Kidney epithelial cell (primary cell): ENCODE results near the gene CRYBG1. TPM values are rescaled to one million over a fixed set of nuclear protein-coding genes. Genes with fewer than 3 reads are reported as not detected.

Source experiments
- DNase-seq: peaks from one replicate; pipeline ENCODE4 v3.0.0-alpha.2; 2010; ENCODE audit warnings: low read depth
- H3K27me3 ChIP-seq: 2 replicates; pipeline ENCODE4 v1.6.0; 2011; ENCODE audit warnings: low read length; ENCODE audit not compliant: control insufficient read depth, insufficient read depth
- H3K36me3 ChIP-seq: 2 replicates; pipeline ENCODE4 v1.5.1; 2011; ENCODE audit warnings: low read length; ENCODE audit not compliant: control insufficient read depth, insufficient read depth
- H3K4me3 ChIP-seq: 2 replicates; pipeline ENCODE4 v1.5.1; 2011; ENCODE audit warnings: low read depth, mild to moderate bottlenecking, control low read depth, low read length
- CTCF ChIP-seq: IDR thresholded peaks from 2 replicates; pipeline ENCODE4 v1.5.1; 2011; ENCODE audit warnings: mild to moderate bottlenecking, moderate library complexity, low read length, control low read depth, inconsistent platforms; ENCODE audit not compliant: insufficient read depth, poor library complexity, severe bottlenecking
- total RNA-seq: library from RNA; depleted of rRNA; stranded (reverse); fragments of >200 nt; gene quantifications from 2 replicates; pipeline ENCODE4 v1.2.3, GENCODE V29; 2015

Gene CRYBG1
- total RNA-seq, 1 donor from 2014 or later = 4.4 TPM

- no peaks in the 10 kb centered on the region for H3K36me3 ChIP-seq
- TF ChIP-seq CTCF = no peak
- DNase-seq = no peak
- H3K4me3 ChIP-seq = no peak overlapping the region
- no peaks in the 10 kb centered on the region for H3K27me3 ChIP-seq
Observed at GRCh38 chr6:106537662-106538061, 177.1 kb downstream of the CRYBG1 start.

DNA sequence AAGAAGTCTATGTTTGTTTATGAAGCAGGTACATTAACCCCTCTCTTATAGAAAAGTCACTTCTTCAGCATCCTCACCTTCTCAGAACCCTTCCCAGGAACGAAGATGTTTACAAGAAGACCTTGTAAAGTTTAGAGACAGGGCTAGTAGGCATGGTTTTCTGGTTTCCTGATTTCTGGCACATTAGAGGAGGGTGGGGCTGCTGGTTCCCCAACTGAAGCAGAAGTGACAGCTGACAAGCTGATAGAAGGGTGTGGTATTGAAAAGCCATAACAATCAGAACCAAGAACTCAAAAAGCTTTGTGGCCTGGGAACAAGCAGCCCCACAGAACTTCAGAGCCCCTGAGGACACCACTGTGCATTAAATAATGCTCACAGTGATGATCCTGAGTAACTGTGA, 177.6 kb downstream of the CRYBG1 start:
- TF ChIP-seq CTCF = no peak
- no peak for DNase-seq
- H3K27me3 ChIP-seq = no peaks in the 10 kb centered on the region
- no peaks in the 10 kb centered on the region for H3K36me3 ChIP-seq
- H3K4me3 ChIP-seq = no peak overlapping the region

GRCh38 chr6:106539936-106540335, 179.4 kb downstream of the CRYBG1 start:
- H3K4me3 ChIP-seq = no peak overlapping the region
- no peak for TF ChIP-seq CTCF
- H3K36me3 ChIP-seq = no peaks in the 10 kb centered on the region
- H3K27me3 ChIP-seq = no peaks in the 10 kb centered on the region
- DNase-seq = no peak

GRCh38 chr6:106540432-106540831, 179.9 kb downstream of the CRYBG1 start:
- TF ChIP-seq CTCF = no peak
- no peaks in the 10 kb centered on the region for H3K36me3 ChIP-seq

DNA sequence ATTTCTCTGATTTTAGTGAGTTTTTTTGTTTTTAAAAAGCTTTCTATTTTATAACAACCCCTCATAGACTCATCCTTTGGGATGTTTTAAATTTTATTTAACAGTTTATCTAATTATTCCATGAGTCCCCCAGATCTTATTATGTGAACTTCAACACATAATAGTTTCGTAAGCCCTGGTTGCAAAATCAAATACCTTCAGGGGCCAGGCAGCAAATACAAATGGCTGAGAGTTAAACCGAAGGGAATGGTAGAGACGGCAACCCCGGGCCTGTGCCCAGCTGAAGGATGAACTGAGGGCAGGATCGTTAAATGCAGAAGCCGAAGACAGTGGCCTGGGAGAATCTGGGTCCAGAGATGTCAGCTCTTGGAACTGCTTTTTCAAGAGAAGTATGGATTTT, 180.4 kb downstream of the CRYBG1 start:
- Histone ChIP-seq H3K27me3 (no peaks in the 10 kb centered on the region), H3K4me3 (no peak overlapping the region), H3K36me3 (no peaks in the 10 kb centered on the region)
- no peak for TF ChIP-seq CTCF
- DNase-seq = no peak

More at GRCh38 chr6:106540432-106540831, 179.9 kb downstream of the CRYBG1 start:
- Histone ChIP-seq H3K27me3 (no peaks in the 10 kb centered on the region), H3K4me3 (no peak overlapping the region)
- DNase-seq = no peak

- Histone ChIP-seq H3K36me3 (no peaks in the 10 kb centered on the region), H3K4me3 (no peak overlapping the region), H3K27me3 (no peaks in the 10 kb centered on the region)
- DNase-seq = no peak
- TF ChIP-seq CTCF = no peak
Observed at GRCh38 chr6:106546261-106546690, 185.8 kb downstream of the CRYBG1 start.
